Activated CD8-positive, alpha-beta memory T cell treated with anti-CD3 and anti-CD28 coated beads, Interleukin-2, amount 10 ng/mL, durations not matched to agents 7 days and 5 days (primary cell): Measurements from ENCODE around the gene VIT. TPM values are rescaled to one million over a fixed set of nuclear protein-coding genes. Genes with fewer than 3 reads are reported as not detected.
"Not testable (repeated sequence)": the region's sequence is repeated elsewhere in the genome, so short reads cannot be mapped to it uniquely, and the experiment has no call there.

ENCODE experiments used
- ATAC-seq: fragments of 150-1000 bp; cut with Tn5 transposase; one replicate; pipeline ENCODE4 v1.10.0; 2021; ENCODE audit warnings: moderate library complexity
- CTCF ChIA-PET: fragments of 350-600 bp; sonication (Branson Sonifier 250); formaldehyde crosslinking; loops from one replicate; lab custom pipeline; 2021; ENCODE audit warnings: antibody characterized with exemption; lab: Charles Lee
- DNase-seq: peaks from one replicate; pipeline ENCODE4 v3.0.0-alpha.2; 2020
- H3K27ac Mint-ChIP-seq: one replicate; pipeline ENCODE4 v1.8.0; 2021; ENCODE audit warnings: mild to moderate bottlenecking, mixed read lengths
- H3K27me3 Mint-ChIP-seq: one replicate; pipeline ENCODE4 v1.8.0; 2021; ENCODE audit warnings: mixed read lengths
- H3K36me3 Mint-ChIP-seq: one replicate; pipeline ENCODE4 v1.8.0; 2021; ENCODE audit warnings: mild to moderate bottlenecking, mixed read lengths
- H3K4me1 Mint-ChIP-seq: one replicate; pipeline ENCODE4 v1.8.0; 2021; ENCODE audit warnings: mixed read lengths
- H3K4me3 Mint-ChIP-seq: one replicate; pipeline ENCODE4 v1.8.0; 2021; ENCODE audit warnings: mild to moderate bottlenecking, moderate library complexity, mixed read lengths
- H3K9me3 Mint-ChIP-seq: one replicate; pipeline ENCODE4 v1.8.0; 2022; ENCODE audit warnings: low read depth, mixed read lengths
- total RNA-seq, 2 experiments: library from RNA; stranded (reverse); gene quantifications; one replicate each; pipeline ENCODE4 v1.2.3, GENCODE V29; 2021

VIT gene
- total RNA-seq, 2 experiments from 2014 or later, result not detected

DNA sequence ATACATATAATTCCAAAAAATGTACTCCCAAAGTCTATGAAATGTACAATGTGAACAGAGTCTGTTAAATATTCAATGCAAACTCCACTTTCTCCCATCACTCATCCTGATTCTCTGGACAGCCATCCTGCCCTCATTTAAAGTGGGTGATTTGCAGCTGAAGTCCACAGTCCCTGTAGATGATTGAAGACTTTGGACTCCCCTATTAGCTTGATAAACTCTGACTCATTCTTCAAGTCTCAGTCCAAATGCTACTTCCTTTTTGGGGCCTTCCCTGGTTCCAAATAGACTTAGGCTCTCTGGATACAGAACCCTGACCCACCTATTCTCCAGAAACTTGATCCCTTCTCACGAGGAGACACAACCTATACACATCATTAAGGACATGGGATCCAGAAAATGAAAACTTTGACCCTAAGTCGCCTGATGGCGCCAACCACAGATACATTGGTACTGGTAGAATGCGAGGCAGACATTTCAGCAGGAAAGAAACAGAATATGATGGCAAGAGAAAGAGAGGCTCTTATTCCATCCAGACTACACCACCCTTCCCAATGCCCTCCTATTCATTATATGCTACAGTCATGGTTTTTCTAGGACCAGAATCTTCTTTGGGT is 122.7 kb downstream of the VIT start:
- no peaks in the 10 kb centered on the region for H3K9me3 Mint-ChIP-seq
- CTCF ChIA-PET, result no interaction called here
- peaks cover 2% of the 10 kb centered on the region for H3K4me1 Mint-ChIP-seq
- H3K27me3 Mint-ChIP-seq, result no peaks in the 10 kb centered on the region
- H3K36me3 Mint-ChIP-seq, result no peaks in the 10 kb centered on the region
- no peak for ATAC-seq
- DNase-seq, result no peak
- no peak overlapping the region for H3K4me3 Mint-ChIP-seq
- no peak overlapping the region for H3K27ac Mint-ChIP-seq

DNA sequence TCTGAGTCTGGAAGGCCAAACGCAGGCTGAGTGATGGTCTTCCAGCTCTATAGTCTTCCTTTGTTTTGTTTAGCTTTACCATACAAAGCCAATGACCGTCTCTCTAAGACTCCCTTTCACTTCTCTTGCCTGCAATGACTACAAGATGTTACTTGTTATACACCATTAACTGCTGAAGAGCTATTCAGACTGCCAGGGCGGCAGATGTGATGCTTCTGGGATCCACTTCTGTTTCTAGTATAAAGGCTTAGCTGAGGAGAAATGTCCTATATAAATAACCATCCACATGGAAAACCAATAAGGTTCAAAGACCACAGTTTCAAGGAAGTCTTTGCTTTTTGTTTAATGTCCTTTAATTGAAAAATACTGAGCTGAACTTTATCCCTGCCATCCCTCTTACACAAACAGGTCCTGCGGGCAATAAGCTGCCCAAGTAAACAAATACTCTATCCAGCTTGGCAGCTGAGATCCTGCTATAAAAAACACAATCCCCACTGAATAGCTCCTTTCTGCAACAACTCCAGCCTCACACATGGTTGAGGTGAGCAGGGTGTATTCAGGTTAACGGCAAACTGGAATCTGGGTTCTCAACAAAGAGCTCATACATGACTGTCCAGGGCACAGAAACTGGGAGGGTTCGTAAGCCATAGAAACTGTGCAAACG is 124.6 kb downstream of the VIT start:
- ATAC-seq (no peak), DNase-seq (no peak)
- H3K36me3 Mint-ChIP-seq, result no peaks in the 10 kb centered on the region
- H3K4me1 Mint-ChIP-seq, result peaks cover 2% of the 10 kb centered on the region
- H3K27me3 Mint-ChIP-seq, result no peaks in the 10 kb centered on the region
- no peak overlapping the region for H3K4me3 Mint-ChIP-seq
- CTCF ChIA-PET, result interaction anchor here (0.9 kb wide), 1 partner anchor 43 kb away, joined by 3 read pairs; no protein-coding TSS in a partner anchor
- H3K27ac Mint-ChIP-seq, result no peak overlapping the region
- H3K9me3 Mint-ChIP-seq, result no peaks in the 10 kb centered on the region

DNA sequence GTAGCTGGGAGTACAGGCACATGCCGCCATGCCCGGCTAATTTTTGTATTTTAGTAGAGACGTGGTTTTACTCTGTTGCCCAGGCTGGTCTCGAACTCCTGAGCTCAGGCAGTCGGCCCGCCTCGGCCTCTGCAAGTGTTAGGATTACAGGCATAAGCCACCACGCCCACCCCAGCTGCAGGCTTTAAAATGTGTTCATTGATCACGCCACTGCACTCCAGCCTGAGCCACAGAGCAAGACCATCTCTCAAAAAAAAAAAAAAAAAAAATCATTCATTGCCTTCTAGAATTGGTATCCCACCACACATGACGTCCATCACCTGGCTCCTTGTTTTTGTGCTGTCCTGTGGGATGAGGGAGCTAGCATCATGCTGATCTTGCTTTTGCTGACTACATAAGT is 127.4 kb downstream of the VIT start:
- no peaks in the 10 kb centered on the region for H3K4me1 Mint-ChIP-seq
- H3K27me3 Mint-ChIP-seq, result peaks cover 8% of the 10 kb centered on the region
- CTCF ChIA-PET, result interaction anchor here (1.7 kb wide), 1 partner anchor 12 kb away, joined by 3 read pairs; no protein-coding TSS in a partner anchor
- no peaks in the 10 kb centered on the region for H3K36me3 Mint-ChIP-seq
- ATAC-seq, result no peak
- no peak for DNase-seq
- no peak overlapping the region for H3K27ac Mint-ChIP-seq
- H3K4me3 Mint-ChIP-seq, result no peak overlapping the region
- no peaks in the 10 kb centered on the region for H3K9me3 Mint-ChIP-seq

DNA sequence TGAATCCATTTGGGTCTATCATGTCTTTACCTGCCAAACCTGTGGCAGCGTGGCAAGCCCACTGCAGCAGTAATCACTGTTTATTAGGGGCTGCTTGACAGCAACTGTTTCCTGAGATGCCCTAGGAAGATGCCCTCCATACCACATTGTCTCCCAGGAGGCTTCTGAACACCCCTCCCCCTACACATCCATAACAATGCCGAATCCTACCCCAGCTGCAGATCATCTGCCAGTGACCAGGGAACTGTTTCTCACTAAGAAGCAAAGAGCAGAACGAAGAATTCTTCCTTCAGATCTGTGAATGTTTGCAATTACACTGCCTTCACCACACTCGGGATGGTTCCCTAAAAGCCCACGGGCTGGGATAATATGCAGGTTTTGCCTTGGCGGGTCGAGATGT is 127.8 kb downstream of the VIT start:
- Mint-ChIP-seq H3K36me3 (no peaks in the 10 kb centered on the region), H3K4me3 (no peak overlapping the region), H3K4me1 (no peaks in the 10 kb centered on the region), H3K27ac (no peak overlapping the region), H3K27me3 (peaks cover 11% of the 10 kb centered on the region), H3K9me3 (no peaks in the 10 kb centered on the region)
- ATAC-seq (no peak), DNase-seq (no peak)
- CTCF ChIA-PET, result no interaction called here

DNA sequence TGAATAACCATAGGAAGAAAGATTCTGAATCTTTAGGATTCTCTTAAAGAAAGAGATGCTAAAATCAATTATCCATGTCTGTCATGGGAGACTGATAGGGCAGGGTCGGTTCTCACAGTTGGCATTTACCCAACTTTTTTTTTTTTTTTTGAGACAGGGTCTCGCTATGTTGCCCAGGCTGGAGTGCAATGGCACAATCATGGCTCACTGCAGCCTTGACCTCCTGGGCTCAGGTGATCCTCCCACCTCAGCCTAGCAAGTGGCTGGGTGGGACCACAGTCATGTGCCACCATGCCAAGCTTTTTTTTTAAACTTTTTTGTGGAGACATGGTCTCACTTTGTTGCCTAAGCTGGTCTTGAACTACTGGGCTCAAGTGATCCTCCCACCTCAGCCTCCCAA is 128.2 kb downstream of the VIT start:
- H3K27ac Mint-ChIP-seq, H3K4me1 Mint-ChIP-seq, H3K36me3 Mint-ChIP-seq, ATAC-seq, H3K9me3 Mint-ChIP-seq, DNase-seq, H3K4me3 Mint-ChIP-seq, CTCF ChIA-PET: not testable (repeated sequence)
- H3K27me3 Mint-ChIP-seq, result peaks cover 11% of the 10 kb centered on the region

DNA sequence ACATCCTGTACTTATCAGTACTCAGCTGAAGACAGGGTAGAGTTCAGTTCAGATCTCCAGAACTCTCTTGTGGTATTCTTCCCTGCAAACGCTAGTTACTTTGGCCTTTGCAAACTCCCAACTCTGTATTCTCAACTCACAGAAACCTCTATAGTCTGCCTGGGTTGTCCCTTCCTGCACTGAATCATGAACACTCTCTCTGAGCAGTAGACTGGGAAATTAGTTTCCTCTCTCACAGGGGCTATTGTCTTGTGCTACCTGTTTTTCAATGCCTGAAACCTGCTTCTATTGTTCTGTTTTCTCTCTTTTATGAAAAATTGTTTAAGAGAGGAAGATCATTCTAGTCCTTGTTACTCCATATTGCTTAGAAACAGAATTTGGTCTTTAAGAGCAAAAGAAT is 134.7 kb downstream of the VIT start:
- DNase-seq (no peak), ATAC-seq (no peak)
- Mint-ChIP-seq H3K4me1 (peaks cover 11% of the 10 kb centered on the region), H3K36me3 (no peaks in the 10 kb centered on the region), H3K27me3 (peaks cover 23% of the 10 kb centered on the region), H3K27ac (no peak overlapping the region), H3K4me3 (no peak overlapping the region), H3K9me3 (no peaks in the 10 kb centered on the region)
- CTCF ChIA-PET, result interaction anchor here (0.6 kb wide), 1 partner anchor 867 kb away, joined by 3 read pairs; no protein-coding TSS in a partner anchor

DNA sequence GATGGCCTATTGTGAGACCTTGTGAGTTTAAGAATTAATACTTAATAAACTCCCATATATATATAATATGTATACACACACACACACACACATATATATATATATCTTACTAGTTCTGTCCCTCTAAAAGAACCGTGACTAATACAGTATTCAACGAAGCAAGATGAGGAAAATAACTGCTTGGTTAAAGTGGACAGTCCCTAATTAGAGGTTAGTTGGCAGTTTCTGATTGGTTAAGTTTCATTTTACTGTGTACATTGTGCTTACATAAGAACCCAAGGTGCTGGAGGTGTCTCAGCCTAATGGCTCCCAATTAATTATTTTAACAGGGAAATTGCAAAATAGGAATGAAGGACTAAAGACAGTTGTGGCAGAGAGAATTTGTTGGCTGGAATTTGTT is 137.7 kb downstream of the VIT start:
- H3K4me3 Mint-ChIP-seq, result no peak overlapping the region
- peaks cover 12% of the 10 kb centered on the region for H3K27me3 Mint-ChIP-seq
- H3K27ac Mint-ChIP-seq, result no peak overlapping the region
- no peaks in the 10 kb centered on the region for H3K9me3 Mint-ChIP-seq
- CTCF ChIA-PET, result no interaction called here
- no peaks in the 10 kb centered on the region for H3K36me3 Mint-ChIP-seq
- DNase-seq, result no peak
- H3K4me1 Mint-ChIP-seq, result peaks cover 11% of the 10 kb centered on the region
- ATAC-seq, result no peak

DNA sequence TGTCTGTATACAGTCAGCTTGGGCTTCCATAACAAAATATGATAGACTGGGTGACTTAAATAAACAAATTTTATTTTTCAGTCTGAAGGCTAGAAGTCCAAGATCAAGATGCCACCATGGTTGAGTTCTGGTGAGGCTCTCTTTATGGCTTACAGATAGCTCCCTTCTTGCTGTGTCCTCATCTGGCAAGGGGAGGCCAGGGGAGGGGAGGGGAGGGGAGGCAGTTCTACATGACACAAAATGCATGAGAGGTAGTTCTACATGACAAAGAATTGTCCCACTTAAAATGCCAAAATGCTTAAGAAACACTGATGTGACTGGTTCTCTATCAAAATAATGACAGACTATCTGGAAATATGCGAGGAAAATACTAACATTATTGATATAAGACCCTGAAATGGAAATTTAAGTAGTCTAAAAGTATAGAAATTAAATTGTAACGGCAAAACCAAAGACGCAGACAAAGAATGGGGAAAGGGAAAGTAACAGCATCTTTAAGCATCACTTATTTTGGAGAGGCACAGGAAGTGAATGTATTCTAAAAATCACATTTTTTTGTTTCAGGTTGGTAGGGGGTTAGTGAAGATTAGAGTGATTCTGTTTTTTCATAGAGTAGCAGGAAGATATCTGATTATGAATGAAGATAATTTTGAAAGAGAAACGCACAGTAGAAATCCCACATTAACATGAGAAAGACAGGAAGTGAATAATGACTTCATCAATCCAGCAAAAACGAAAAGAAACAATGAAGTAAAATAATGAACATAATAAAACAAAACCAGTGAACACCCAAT is 138.4 kb downstream of the VIT start:
- Mint-ChIP-seq H3K9me3 (no peaks in the 10 kb centered on the region), H3K27ac (peak overlapping the region; percentile 18), H3K36me3 (no peaks in the 10 kb centered on the region), H3K4me1 (peaks cover 11% of the 10 kb centered on the region), H3K4me3 (no peak overlapping the region), H3K27me3 (peaks cover 12% of the 10 kb centered on the region)
- no peak for DNase-seq
- ATAC-seq, result no peak
- CTCF ChIA-PET, result no interaction called here

DNA sequence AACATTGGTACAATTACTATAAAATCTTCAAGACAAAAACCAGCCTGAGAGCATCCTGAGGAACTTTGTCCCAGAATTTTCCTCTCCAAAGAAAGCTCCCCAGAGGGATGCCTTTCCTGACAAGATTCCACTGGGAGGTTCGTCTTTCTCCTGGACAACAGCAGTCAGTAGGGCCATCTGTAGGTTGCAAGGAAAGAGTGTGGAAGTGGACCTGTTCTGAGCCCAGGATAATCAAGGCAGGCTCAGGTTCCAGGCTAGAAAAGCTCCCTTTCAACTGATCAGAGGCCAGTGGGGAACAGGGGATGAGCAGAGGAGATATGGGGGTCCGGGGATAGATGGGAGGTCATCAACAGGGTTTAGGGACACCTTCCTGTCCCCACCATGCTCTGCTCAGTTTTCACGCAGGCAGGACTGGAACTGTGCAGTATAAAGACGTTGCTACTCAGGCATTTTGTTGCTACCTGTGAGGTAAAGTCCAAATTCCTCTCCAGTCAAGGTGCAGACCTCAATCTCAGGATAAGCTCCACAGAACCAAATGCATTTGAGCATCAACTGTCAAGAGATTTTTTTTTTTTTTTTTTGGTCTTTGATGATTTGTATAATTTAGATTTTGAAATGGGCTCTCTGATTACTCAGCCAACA is 143.6 kb downstream of the VIT start:
- CTCF ChIA-PET, result no interaction called here
- Mint-ChIP-seq H3K9me3 (no peaks in the 10 kb centered on the region), H3K4me1 (peaks cover 5% of the 10 kb centered on the region), H3K36me3 (peaks cover 4% of the 10 kb centered on the region), H3K27ac (no peak overlapping the region), H3K4me3 (no peak overlapping the region), H3K27me3 (no peaks in the 10 kb centered on the region)
- DNase-seq (no peak), ATAC-seq (no peak)

DNA sequence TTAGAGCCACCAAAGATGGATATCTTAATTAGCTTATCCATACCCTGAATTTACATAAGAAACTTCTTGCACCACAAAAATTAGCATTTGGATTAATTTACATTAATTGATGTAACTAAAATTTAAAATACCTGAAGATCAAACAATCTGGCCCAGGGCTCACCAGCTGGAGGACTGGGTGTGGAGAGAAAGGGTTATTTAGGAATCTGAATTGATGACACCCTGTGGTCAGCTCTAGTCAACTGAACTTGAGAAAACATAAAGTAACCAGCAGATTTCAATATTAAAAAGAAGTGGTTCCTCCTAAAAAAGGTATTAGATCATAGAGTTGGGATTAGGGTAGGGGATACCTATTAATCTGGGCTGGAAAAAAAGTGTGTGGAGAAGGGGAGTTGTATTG is 147.3 kb downstream of the VIT start:
- H3K27ac Mint-ChIP-seq, result no peak overlapping the region
- ATAC-seq (no peak), DNase-seq (no peak)
- H3K27me3 Mint-ChIP-seq, result no peaks in the 10 kb centered on the region
- H3K36me3 Mint-ChIP-seq, result peaks cover 10% of the 10 kb centered on the region
- no peak overlapping the region for H3K4me3 Mint-ChIP-seq
- CTCF ChIA-PET, result no interaction called here
- H3K4me1 Mint-ChIP-seq, result no peaks in the 10 kb centered on the region
- H3K9me3 Mint-ChIP-seq, result no peaks in the 10 kb centered on the region

DNA sequence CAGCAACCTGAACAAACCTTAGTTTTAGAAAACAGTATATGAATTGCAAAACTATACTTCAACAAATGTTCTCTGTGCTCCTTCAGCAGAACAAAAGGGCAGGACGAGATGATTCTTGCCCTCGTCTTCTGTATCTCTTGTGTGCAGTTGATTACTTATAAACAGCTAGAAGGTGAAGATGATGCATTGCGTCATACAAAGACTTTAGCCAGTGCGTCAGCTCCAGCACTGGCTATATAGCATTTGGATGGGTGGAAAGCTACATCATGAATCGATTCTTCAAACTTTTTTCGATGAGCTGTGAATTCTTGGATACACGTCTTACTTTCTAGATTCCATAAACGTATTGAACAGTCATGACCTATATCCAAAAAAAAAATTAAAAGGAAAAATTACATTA is 152.8 kb downstream of the VIT start:
- Mint-ChIP-seq H3K9me3 (no peaks in the 10 kb centered on the region), H3K27me3 (no peaks in the 10 kb centered on the region), H3K27ac (no peak overlapping the region), H3K36me3 (peaks cover 28% of the 10 kb centered on the region), H3K4me1 (no peaks in the 10 kb centered on the region), H3K4me3 (no peak overlapping the region)
- CTCF ChIA-PET, result no interaction called here
- ATAC-seq (no peak), DNase-seq (no peak)

DNA sequence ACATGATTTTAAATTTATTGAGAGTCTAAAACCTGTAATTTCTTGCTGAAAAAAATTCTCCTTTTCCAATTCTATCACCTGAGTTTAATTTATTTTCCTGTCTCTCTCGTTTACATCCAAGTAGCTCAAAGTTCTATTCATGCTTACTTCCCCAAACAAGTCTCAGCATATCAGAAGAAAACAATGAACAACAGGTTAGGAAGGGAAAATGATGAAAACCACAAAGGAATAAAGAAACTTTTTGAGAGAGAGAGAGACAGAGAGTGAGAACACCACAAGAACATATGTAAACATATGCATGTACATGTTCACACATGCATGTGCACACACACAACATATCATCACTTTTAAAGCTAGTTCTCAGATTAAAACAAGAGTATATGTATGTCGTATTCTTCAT is 157.7 kb downstream of the VIT start:
- ATAC-seq (no peak), DNase-seq (no peak)
- H3K27ac Mint-ChIP-seq, result no peak overlapping the region
- H3K9me3 Mint-ChIP-seq, result no peaks in the 10 kb centered on the region
- H3K27me3 Mint-ChIP-seq, result no peaks in the 10 kb centered on the region
- H3K4me1 Mint-ChIP-seq, result peaks cover 12% of the 10 kb centered on the region
- CTCF ChIA-PET, result no interaction called here
- no peak overlapping the region for H3K4me3 Mint-ChIP-seq
- H3K36me3 Mint-ChIP-seq, result peaks cover 31% of the 10 kb centered on the region

DNA sequence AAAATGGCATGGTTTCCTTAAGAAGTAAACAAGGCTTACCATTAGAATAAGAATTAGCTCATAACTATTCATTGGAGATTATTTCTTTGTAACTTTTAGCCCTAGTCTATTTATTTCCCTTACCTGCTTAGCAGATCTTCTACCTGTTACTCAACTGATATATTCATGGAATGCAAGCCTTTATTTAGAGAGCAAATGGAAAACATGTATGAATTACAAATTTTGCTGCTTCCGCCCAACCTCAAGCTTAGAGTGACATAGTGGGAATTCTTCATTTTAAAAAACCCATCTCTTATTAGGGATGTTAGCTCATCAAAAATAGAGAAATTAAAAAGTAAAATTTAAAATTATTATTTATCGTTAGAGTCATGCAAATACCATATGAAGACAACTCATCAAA is 158.9 kb downstream of the VIT start:
- ATAC-seq, result no peak
- CTCF ChIA-PET, result no interaction called here
- Mint-ChIP-seq H3K27me3 (no peaks in the 10 kb centered on the region), H3K4me1 (peaks cover 14% of the 10 kb centered on the region), H3K36me3 (peaks cover 25% of the 10 kb centered on the region), H3K27ac (no peak overlapping the region), H3K4me3 (no peak overlapping the region), H3K9me3 (no peaks in the 10 kb centered on the region)
- no peak for DNase-seq
